Measurements from ENCODE around the gene HCN4.
"Not testable (repeated sequence)": the region's sequence is repeated elsewhere in the genome, so short reads cannot be mapped to it uniquely, and the experiment has no call there.

- TF ChIP-seq POLR2A, CTCF (IDR thresholded peaks at IDR 0.05): not testable (repeated sequence)
Measured at GRCh38 chr15:73400222-73400621, 31.5 kb upstream of the HCN4 start.
